Measurements from ENCODE around the gene SFXN5. TPM values are rescaled to one million over a fixed set of nuclear protein-coding genes. Genes with fewer than 3 reads are reported as not detected.

Gene SFXN5
- total and polyA plus RNA-seq, 2 experiments from 2014 or later, result 10.0 to 16.4 TPM

DNA sequence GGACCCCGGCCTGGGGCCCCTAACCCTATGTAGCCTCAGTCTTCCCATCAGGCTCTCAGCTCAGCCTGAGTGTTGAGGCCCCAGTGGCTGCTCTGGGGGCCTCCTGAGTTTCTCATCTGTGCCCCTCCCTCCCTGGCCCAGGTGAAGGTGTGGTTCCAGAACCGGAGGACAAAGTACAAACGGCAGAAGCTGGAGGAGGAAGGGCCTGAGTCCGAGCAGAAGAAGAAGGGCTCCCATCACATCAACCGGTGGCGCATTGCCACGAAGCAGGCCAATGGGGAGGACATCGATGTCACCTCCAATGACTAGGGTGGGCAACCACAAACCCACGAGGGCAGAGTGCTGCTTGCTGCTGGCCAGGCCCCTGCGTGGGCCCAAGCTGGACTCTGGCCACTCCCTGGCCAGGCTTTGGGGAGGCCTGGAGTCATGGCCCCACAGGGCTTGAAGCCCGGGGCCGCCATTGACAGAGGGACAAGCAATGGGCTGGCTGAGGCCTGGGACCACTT, 137.8 kb downstream of the SFXN5 start:
- Histone ChIP-seq H3K4me2 (ENCODE audit: unreplicated experiment) (no peak overlapping the region), H3K9ac (no peak overlapping the region), H3F3A (ENCODE audit: insufficient read depth) (no peaks in the 10 kb centered on the region), H3K4me1 (ENCODE audit: insufficient read depth) (peaks cover 14% of the 10 kb centered on the region), H2AFZ (no peak overlapping the region), H4K20me1 (ENCODE audit: insufficient read depth) (no peaks in the 10 kb centered on the region), H3K4me3 (no peak overlapping the region), H3K9me2 (ENCODE audit: insufficient read depth) (no peaks in the 10 kb centered on the region), H3K9me3 (ENCODE audit: low read depth) (no peaks in the 10 kb centered on the region), H3K79me2 (ENCODE audit: insufficient read depth) (no peaks in the 10 kb centered on the region), H3K27me3 (replicated peaks; ENCODE audit: insufficient read depth) (peaks cover 14% of the 10 kb centered on the region), H3K36me3 (ENCODE audit: low read depth) (no peaks in the 10 kb centered on the region), H3K27ac (no peak overlapping the region)
- DNase-seq, result no peak
- in situ Hi-C loops (cut with MboI), result no loop called here
- 89% methylated on average over 11 to 12 of the region's 12 CpGs for WGBS, 2 experiments (ENCODE audit: low coverage in 1 of 2, low lambda C conversion rate in 2 of 2, missing lambda C conversion rate in 2 of 2)
- TF ChIP-seq EZH2 (IDR thresholded peaks at IDR 0.05; ENCODE audit: insufficient read depth, poor library complexity, severe bottlenecking) (no peak), EZH2phosphoT487 (IDR thresholded peaks at IDR 0.05; ENCODE audit: insufficient read depth, low read depth) (no peak)

DNA sequence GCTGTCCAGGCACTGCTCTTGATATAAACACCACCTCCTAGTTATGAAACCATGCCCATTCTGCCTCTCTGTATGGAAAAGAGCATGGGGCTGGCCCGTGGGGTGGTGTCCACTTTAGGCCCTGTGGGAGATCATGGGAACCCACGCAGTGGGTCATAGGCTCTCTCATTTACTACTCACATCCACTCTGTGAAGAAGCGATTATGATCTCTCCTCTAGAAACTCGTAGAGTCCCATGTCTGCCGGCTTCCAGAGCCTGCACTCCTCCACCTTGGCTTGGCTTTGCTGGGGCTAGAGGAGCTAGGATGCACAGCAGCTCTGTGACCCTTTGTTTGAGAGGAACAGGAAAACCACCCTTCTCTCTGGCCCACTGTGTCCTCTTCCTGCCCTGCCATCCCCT, 138.3 kb downstream of the SFXN5 start:
- TF ChIP-seq EZH2 (IDR thresholded peaks at IDR 0.05; ENCODE audit: insufficient read depth, poor library complexity, severe bottlenecking) (no peak), EZH2phosphoT487 (IDR thresholded peaks at IDR 0.05; ENCODE audit: insufficient read depth, low read depth) (no peak)
- Histone ChIP-seq H3K27me3 (replicated peaks; ENCODE audit: insufficient read depth) (peaks cover 19% of the 10 kb centered on the region), H3K4me3 (no peak overlapping the region), H3F3A (ENCODE audit: insufficient read depth) (no peaks in the 10 kb centered on the region), H2AFZ (no peak overlapping the region), H3K9ac (no peak overlapping the region), H4K20me1 (ENCODE audit: insufficient read depth) (no peaks in the 10 kb centered on the region), H3K79me2 (ENCODE audit: insufficient read depth) (no peaks in the 10 kb centered on the region), H3K4me2 (ENCODE audit: unreplicated experiment) (no peak overlapping the region), H3K27ac (no peak overlapping the region), H3K4me1 (ENCODE audit: insufficient read depth) (peaks cover 14% of the 10 kb centered on the region), H3K9me3 (ENCODE audit: low read depth) (no peaks in the 10 kb centered on the region), H3K9me2 (ENCODE audit: insufficient read depth) (no peaks in the 10 kb centered on the region), H3K36me3 (ENCODE audit: low read depth) (no peaks in the 10 kb centered on the region)
- in situ Hi-C loops (cut with MboI), result no loop called here
- DNase-seq, result no peak
- 92 to 97% methylated on average over 5 of the region's 5 CpGs for WGBS, 2 experiments (ENCODE audit: low coverage in 1 of 2, low lambda C conversion rate in 2 of 2, missing lambda C conversion rate in 2 of 2)

DNA sequence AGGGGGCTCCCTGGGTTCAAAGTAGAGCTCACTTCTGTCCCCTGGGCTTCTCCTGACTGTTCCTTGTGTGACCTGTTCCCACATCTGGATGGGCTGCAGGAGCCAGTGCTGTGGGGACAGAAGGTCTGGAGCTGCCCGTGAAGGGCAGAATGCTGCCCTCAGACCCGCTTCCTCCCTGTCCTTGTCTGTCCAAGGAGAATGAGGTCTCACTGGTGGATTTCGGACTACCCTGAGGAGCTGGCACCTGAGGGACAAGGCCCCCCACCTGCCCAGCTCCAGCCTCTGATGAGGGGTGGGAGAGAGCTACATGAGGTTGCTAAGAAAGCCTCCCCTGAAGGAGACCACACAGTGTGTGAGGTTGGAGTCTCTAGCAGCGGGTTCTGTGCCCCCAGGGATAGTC, 138.7 kb downstream of the SFXN5 start:
- Histone ChIP-seq H3K79me2 (ENCODE audit: insufficient read depth) (no peaks in the 10 kb centered on the region), H3K4me1 (ENCODE audit: insufficient read depth) (peaks cover 14% of the 10 kb centered on the region), H4K20me1 (ENCODE audit: insufficient read depth) (no peaks in the 10 kb centered on the region), H3K27me3 (replicated peaks; ENCODE audit: insufficient read depth) (peaks cover 23% of the 10 kb centered on the region), H3K9ac (no peak overlapping the region), H3K9me2 (ENCODE audit: insufficient read depth) (no peaks in the 10 kb centered on the region), H3K4me2 (ENCODE audit: unreplicated experiment) (no peak overlapping the region), H3K36me3 (ENCODE audit: low read depth) (no peaks in the 10 kb centered on the region), H2AFZ (no peak overlapping the region), H3K9me3 (ENCODE audit: low read depth) (no peaks in the 10 kb centered on the region), H3K4me3 (no peak overlapping the region), H3K27ac (no peak overlapping the region), H3F3A (ENCODE audit: insufficient read depth) (no peaks in the 10 kb centered on the region)
- 82 to 85% methylated on average over 4 of the region's 4 CpGs for WGBS, 2 experiments (ENCODE audit: low coverage in 1 of 2, low lambda C conversion rate in 2 of 2, missing lambda C conversion rate in 2 of 2)
- no peak for TF ChIP-seq EZH2 (IDR thresholded peaks at IDR 0.05; ENCODE audit: insufficient read depth, poor library complexity, severe bottlenecking)
- no peak for TF ChIP-seq EZH2phosphoT487 (IDR thresholded peaks at IDR 0.05; ENCODE audit: insufficient read depth, low read depth)
- in situ Hi-C loops (cut with MboI), result no loop called here
- no peak for DNase-seq

- in situ Hi-C loops (cut with MboI), result no loop called here
- Histone ChIP-seq H3K79me2 (ENCODE audit: insufficient read depth) (no peaks in the 10 kb centered on the region), H3K4me3 (no peak overlapping the region), H3K4me1 (ENCODE audit: insufficient read depth) (peaks cover 14% of the 10 kb centered on the region), H2AFZ (no peak overlapping the region), H3K36me3 (ENCODE audit: low read depth) (no peaks in the 10 kb centered on the region), H3K27ac (no peak overlapping the region), H3K9me3 (ENCODE audit: low read depth) (no peaks in the 10 kb centered on the region), H3K27me3 (replicated peaks; ENCODE audit: insufficient read depth) (peaks cover 28% of the 10 kb centered on the region), H3K9ac (no peak overlapping the region), H3K4me2 (ENCODE audit: unreplicated experiment) (no peak overlapping the region), H4K20me1 (ENCODE audit: insufficient read depth) (no peaks in the 10 kb centered on the region), H3K9me2 (ENCODE audit: insufficient read depth) (no peaks in the 10 kb centered on the region), H3F3A (ENCODE audit: insufficient read depth) (no peaks in the 10 kb centered on the region)
- WGBS, 2 experiments (ENCODE audit: low coverage in 1 of 2, low lambda C conversion rate in 2 of 2, missing lambda C conversion rate in 2 of 2), result 67% methylated on average over 5 of the region's 5 CpGs
- DNase-seq, result peak; percentile 54
- TF ChIP-seq EZH2phosphoT487 (IDR thresholded peaks at IDR 0.05; ENCODE audit: insufficient read depth, low read depth), result no peak
- no peak for TF ChIP-seq EZH2 (IDR thresholded peaks at IDR 0.05; ENCODE audit: insufficient read depth, poor library complexity, severe bottlenecking)
Measured at GRCh38 chr2:72932045-72932740, 139.3 kb downstream of the SFXN5 start.
